ENCODE measurements around the gene CUL9.
"Not testable (repeated sequence)": the region's sequence is repeated elsewhere in the genome, so short reads cannot be mapped to it uniquely, and the experiment has no call there.

GRCh38 chr6:43139973-43140372, 42.0 kb upstream of the CUL9 start:
- not testable (repeated sequence) for TF ChIP-seq CTCF (IDR thresholded peaks at IDR 0.05; ENCODE audit: insufficient read depth, low read depth, low read length); EZH2 (IDR thresholded peaks at IDR 0.05; ENCODE audit: insufficient read depth, low read length)

Measured in astrocyte (in vitro differentiated cells and primary cell).